Astrocyte (in vitro differentiated cells and primary cell): ENCODE data around the gene WFDC5. TPM values are rescaled to one million over a fixed set of nuclear protein-coding genes. Genes with fewer than 3 reads are reported as not detected.

Source experiments
- DNase-seq: peaks from one replicate; pipeline ENCODE4 v3.0.0-alpha.2; 2010; ENCODE audit warnings: low read depth
- FAIRE-seq: peaks from 2 replicates; lab custom pipeline; 2011; peaks lifted over from hg19 to GRCh38; lab: Jason Lieb, UNC
- H2AFZ ChIP-seq: 2 replicates; pipeline ENCODE4 v1.6.0; 2012; ENCODE audit warnings: low read depth, low read length, inconsistent platforms
- H3K27ac ChIP-seq: 2 replicates; pipeline ENCODE4 v1.5.1; 2011; ENCODE audit warnings: low read depth, low read length, inconsistent platforms
- H3K27me3 ChIP-seq: 2 replicates; pipeline ENCODE4 v1.6.0; 2011; ENCODE audit warnings: low read length, inconsistent platforms; ENCODE audit not compliant: insufficient read depth
- H3K36me3 ChIP-seq: 2 replicates; pipeline ENCODE4 v1.5.1; 2011; ENCODE audit warnings: low read length, inconsistent platforms; ENCODE audit not compliant: insufficient read depth
- H3K4me1 ChIP-seq: 2 replicates; pipeline ENCODE4 v1.5.1; 2011; ENCODE audit warnings: low read length, inconsistent platforms; ENCODE audit not compliant: insufficient read depth
- H3K4me2 ChIP-seq: 2 replicates; pipeline ENCODE4 v1.6.0; 2012; ENCODE audit warnings: low read length, inconsistent platforms
- H3K4me3 ChIP-seq: 2 replicates; pipeline ENCODE4 v1.5.1; 2011; ENCODE audit warnings: low read depth, mild to moderate bottlenecking, low read length, inconsistent platforms; ENCODE audit not compliant: insufficient read depth
- H3K79me2 ChIP-seq: 2 replicates; pipeline ENCODE4 v1.6.0; 2012; ENCODE audit warnings: mild to moderate bottlenecking, low read length, inconsistent platforms; ENCODE audit not compliant: insufficient read depth
- H3K9ac ChIP-seq: 2 replicates; pipeline ENCODE4 v1.6.0; 2012; ENCODE audit warnings: mild to moderate bottlenecking, low read length, inconsistent platforms
- H3K9me3 ChIP-seq: 2 replicates; pipeline ENCODE4 v1.5.1; 2012; ENCODE audit warnings: low read depth, mild to moderate bottlenecking, low read length, inconsistent platforms; ENCODE audit not compliant: insufficient read depth
- H4K20me1 ChIP-seq: 2 replicates; pipeline ENCODE4 v1.6.0; 2012; ENCODE audit warnings: low read length, inconsistent platforms; ENCODE audit not compliant: insufficient read depth
- H3K27ac Mint-ChIP-seq: one replicate; pipeline ENCODE4 v1.8.0; 2021; ENCODE audit warnings: mild to moderate bottlenecking, mixed read lengths; ENCODE audit not compliant: unreplicated experiment
- H3K27me3 Mint-ChIP-seq: one replicate; pipeline ENCODE4 v1.8.0; 2021; ENCODE audit warnings: low read depth, mixed read lengths; ENCODE audit not compliant: unreplicated experiment
- H3K36me3 Mint-ChIP-seq: one replicate; pipeline ENCODE4 v1.8.0; 2021; ENCODE audit warnings: low read depth, mixed read lengths; ENCODE audit not compliant: unreplicated experiment
- H3K4me1 Mint-ChIP-seq: one replicate; pipeline ENCODE4 v1.8.0; 2021; ENCODE audit warnings: low read depth, mixed read lengths; ENCODE audit not compliant: unreplicated experiment
- H3K4me3 Mint-ChIP-seq: one replicate; pipeline ENCODE4 v1.8.0; 2021; ENCODE audit warnings: mild to moderate bottlenecking, moderate library complexity, mixed read lengths; ENCODE audit not compliant: unreplicated experiment
- H3K9me3 Mint-ChIP-seq: one replicate; pipeline ENCODE4 v1.8.0; 2021; ENCODE audit warnings: mild to moderate bottlenecking, mixed read lengths; ENCODE audit not compliant: unreplicated experiment
- EZH2 ChIP-seq: IDR thresholded peaks from 2 replicates; pipeline ENCODE4 v1.6.1; 2012; ENCODE audit warnings: mild to moderate bottlenecking, low read length, inconsistent platforms; ENCODE audit not compliant: insufficient read depth
- total RNA-seq: library from RNA; stranded (reverse); gene quantifications from 2 replicates; pipeline ENCODE4 v1.2.1, GENCODE V29; 2021
- TF ChIP-seq, protein P1 (sequence below): IDR thresholded peaks from 2 replicates; pipeline ENCODE4 v1.5.1; 2011; ENCODE audit warnings: low read depth, mild to moderate bottlenecking, inconsistent platforms, low read length, moderate library complexity; ENCODE audit not compliant: insufficient read depth

Gene WFDC5
- total RNA-seq, 1 donor from 2014 or later, result not detected

DNA sequence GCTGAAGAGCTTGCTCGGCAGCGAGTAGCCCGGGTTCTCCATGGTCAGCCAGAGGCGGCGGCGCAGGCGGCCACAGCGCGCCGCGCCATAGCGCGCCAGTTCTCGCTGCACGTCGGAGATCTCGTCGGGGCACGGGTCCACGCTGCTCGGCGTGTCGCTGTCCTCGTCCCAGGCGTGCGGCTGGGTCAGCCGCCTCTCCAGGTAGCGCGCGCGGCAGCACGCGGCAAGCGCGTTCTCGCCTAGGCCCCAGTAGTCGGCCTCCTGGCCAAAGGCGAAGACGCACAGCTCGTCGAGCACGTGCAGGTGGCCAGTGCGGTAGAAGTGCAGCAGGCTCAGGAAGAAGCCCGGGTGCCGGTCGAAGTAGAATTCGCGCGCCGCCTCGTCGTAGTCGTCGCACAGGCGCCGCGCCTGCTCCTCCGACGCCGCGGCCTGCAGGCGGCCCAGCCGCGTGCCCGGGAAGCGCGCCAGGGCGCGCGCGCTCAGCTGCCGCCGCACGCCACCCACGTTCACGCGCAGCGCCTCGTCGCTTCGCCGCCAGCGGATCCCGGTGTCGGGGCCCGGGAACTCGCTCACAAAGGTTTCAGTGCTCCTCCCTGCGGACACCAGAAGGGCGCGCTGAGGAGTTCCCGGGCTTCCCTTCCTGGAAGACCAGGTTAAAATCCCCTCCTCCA is 16.7 kb downstream of the WFDC5 start:
- Histone ChIP-seq H2AFZ (peak overlapping the region; percentile 80), H3K4me3 (peak overlapping the region; percentile 31), H3K4me2 (peak overlapping the region; percentile 79), H3K36me3 (no peaks in the 10 kb centered on the region), H3K27me3 (peaks cover 29% of the 10 kb centered on the region), H3K9me3 (no peaks in the 10 kb centered on the region), H3K4me1 (peaks cover 6% of the 10 kb centered on the region), H3K27ac (no peak overlapping the region), H3K9ac (no peak overlapping the region), H4K20me1 (no peaks in the 10 kb centered on the region), H3K79me2 (no peaks in the 10 kb centered on the region)
- TF ChIP-seq EZH2, result peak; percentile 86
- TF ChIP-seq, protein P1, sequence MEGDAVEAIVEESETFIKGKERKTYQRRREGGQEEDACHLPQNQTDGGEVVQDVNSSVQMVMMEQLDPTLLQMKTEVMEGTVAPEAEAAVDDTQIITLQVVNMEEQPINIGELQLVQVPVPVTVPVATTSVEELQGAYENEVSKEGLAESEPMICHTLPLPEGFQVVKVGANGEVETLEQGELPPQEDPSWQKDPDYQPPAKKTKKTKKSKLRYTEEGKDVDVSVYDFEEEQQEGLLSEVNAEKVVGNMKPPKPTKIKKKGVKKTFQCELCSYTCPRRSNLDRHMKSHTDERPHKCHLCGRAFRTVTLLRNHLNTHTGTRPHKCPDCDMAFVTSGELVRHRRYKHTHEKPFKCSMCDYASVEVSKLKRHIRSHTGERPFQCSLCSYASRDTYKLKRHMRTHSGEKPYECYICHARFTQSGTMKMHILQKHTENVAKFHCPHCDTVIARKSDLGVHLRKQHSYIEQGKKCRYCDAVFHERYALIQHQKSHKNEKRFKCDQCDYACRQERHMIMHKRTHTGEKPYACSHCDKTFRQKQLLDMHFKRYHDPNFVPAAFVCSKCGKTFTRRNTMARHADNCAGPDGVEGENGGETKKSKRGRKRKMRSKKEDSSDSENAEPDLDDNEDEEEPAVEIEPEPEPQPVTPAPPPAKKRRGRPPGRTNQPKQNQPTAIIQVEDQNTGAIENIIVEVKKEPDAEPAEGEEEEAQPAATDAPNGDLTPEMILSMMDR, result no peak
- Mint-ChIP-seq H3K4me3 (no peak overlapping the region), H3K4me1 (peaks cover 4% of the 10 kb centered on the region), H3K27me3 (peaks cover 20% of the 10 kb centered on the region), H3K36me3 (peaks cover 9% of the 10 kb centered on the region), H3K27ac (no peak overlapping the region), H3K9me3 (no peaks in the 10 kb centered on the region)
- DNase-seq (peak; percentile 10), FAIRE-seq (no peak)

DNA sequence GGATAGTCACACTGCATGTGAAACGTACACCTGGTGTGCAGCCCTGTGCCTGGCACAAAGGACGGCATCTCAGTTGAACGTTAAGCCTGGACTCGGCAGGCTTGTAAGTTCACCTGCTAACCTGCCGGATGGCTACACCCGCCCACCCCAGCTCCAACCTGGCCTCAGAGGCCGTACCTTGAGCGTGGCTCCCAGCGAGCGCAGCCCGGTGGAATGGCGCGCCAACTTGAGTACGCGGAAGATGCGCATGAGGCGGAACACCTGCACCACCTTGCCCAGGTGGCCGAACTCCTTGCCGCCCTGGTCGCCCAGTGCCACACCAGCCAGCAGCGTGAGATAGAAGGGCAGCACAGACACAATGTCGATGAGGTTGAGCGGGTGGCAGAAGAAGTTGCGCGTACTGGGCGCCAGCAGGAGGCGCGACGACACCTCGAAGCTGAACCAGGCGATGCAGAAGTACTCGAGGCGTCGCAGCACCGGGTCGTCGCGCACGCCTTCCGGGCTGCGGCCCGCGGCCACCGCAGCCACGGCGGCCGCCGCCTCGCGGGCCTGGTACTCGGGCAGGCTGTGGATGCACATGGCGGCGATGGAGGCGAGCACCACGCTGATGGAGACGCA is 17.4 kb downstream of the WFDC5 start:
- Histone ChIP-seq H3K79me2 (no peaks in the 10 kb centered on the region), H3K4me1 (peaks cover 6% of the 10 kb centered on the region), H3K36me3 (no peaks in the 10 kb centered on the region), H3K9me3 (no peaks in the 10 kb centered on the region), H4K20me1 (no peaks in the 10 kb centered on the region), H3K27ac (no peak overlapping the region), H2AFZ (peak overlapping the region; percentile 80), H3K27me3 (peaks cover 29% of the 10 kb centered on the region), H3K4me2 (peak overlapping the region; percentile 79), H3K4me3 (peak overlapping the region; percentile 31), H3K9ac (no peak overlapping the region)
- peaks cover 4% of the 10 kb centered on the region for H3K4me1 Mint-ChIP-seq
- TF ChIP-seq, protein P1, result no peak
- TF ChIP-seq EZH2, result no peak
- no peak for FAIRE-seq
- DNase-seq, result peak; percentile 10
- no peaks in the 10 kb centered on the region for H3K9me3 Mint-ChIP-seq
- H3K36me3 Mint-ChIP-seq, result peaks cover 9% of the 10 kb centered on the region
- no peak overlapping the region for H3K27ac Mint-ChIP-seq
- peaks cover 20% of the 10 kb centered on the region for H3K27me3 Mint-ChIP-seq
- no peak overlapping the region for H3K4me3 Mint-ChIP-seq

DNA sequence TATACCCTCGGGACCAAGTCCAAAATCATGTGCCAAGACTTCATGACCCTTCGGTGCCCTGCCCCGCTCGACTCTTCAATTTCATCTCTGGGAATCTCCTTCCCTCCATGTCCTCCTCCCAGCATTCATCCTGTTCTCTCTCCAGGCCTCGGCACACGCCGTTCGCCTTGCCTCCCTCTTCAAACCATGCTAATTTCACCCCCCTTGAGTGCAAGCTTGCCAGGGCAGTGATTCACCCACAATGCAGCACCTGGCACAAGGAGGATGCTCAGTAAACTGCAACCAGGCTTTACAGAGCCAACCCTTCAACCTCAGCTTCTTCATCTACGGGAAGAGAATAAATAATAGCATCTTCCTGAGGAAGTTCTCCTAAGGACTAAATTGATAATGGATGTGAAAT is 18.2 kb downstream of the WFDC5 start:
- Histone ChIP-seq H4K20me1 (no peaks in the 10 kb centered on the region), H2AFZ (no peak overlapping the region), H3K27me3 (peaks cover 29% of the 10 kb centered on the region), H3K9ac (no peak overlapping the region), H3K79me2 (no peaks in the 10 kb centered on the region), H3K4me3 (no peak overlapping the region), H3K9me3 (no peaks in the 10 kb centered on the region), H3K27ac (no peak overlapping the region), H3K4me1 (peaks cover 6% of the 10 kb centered on the region), H3K4me2 (no peak overlapping the region), H3K36me3 (no peaks in the 10 kb centered on the region)
- Mint-ChIP-seq H3K27ac (no peak overlapping the region), H3K27me3 (peaks cover 20% of the 10 kb centered on the region), H3K9me3 (no peaks in the 10 kb centered on the region), H3K4me1 (peaks cover 4% of the 10 kb centered on the region), H3K4me3 (no peak overlapping the region), H3K36me3 (peaks cover 10% of the 10 kb centered on the region)
- FAIRE-seq (no peak), DNase-seq (no peak)
- TF ChIP-seq EZH2, result no peak
- TF ChIP-seq, protein P1, result no peak
